Mesenchymal stem cell (in vitro differentiated cells and primary cell): ENCODE data around the gene TBC1D19. TPM values are rescaled to one million over a fixed set of nuclear protein-coding genes. Genes with fewer than 3 reads are reported as not detected.
A peak's percentile ranks its signal among the peaks of the same experiment; 100 is the strongest.
"Not testable (repeated sequence)": the region's sequence is repeated elsewhere in the genome, so short reads cannot be mapped to it uniquely, and the experiment has no call there.

ENCODE experiments used
- DNase-seq: peaks from one replicate; pipeline ENCODE4 v3.0.0-alpha.2; 2013
- H2AFZ ChIP-seq: one replicate; pipeline ENCODE4 v1.6.1; 2013; ENCODE audit warnings: low read depth, mild to moderate bottlenecking, control low read depth, inconsistent platforms, low read length, moderate library complexity
- H2AK5ac ChIP-seq: 2 replicates; pipeline ENCODE4 v1.6.1; 2013; ENCODE audit warnings: low read length, moderate library complexity, mild to moderate bottlenecking, inconsistent platforms; ENCODE audit not compliant: severe bottlenecking
- H2BK120ac ChIP-seq: one replicate; pipeline ENCODE4 v1.6.1; 2013; ENCODE audit warnings: low read depth, mild to moderate bottlenecking, inconsistent platforms, low read length, moderate library complexity
- H2BK12ac ChIP-seq, 2 experiments: one replicate each; pipeline ENCODE4 v1.6.1; 2013; ENCODE audit warnings: inconsistent platforms in 2 of 2, low read length in 2 of 2, mild to moderate bottlenecking in 2 of 2, moderate library complexity in 2 of 2, control low read depth in 1 of 2
- H2BK15ac ChIP-seq: one replicate; pipeline ENCODE4 v1.6.1; 2013; ENCODE audit warnings: mild to moderate bottlenecking, low read depth, inconsistent platforms; ENCODE audit not compliant: poor library complexity, severe bottlenecking
- H2BK5ac ChIP-seq: 2 replicates; pipeline ENCODE4 v1.6.1; 2013; ENCODE audit warnings: low read depth, mild to moderate bottlenecking, low read length, control low read depth, inconsistent platforms; ENCODE audit not compliant: poor library complexity, severe bottlenecking
- H3K14ac ChIP-seq, 2 experiments: one replicate each; pipeline ENCODE4 v1.6.1; 2013; ENCODE audit warnings: inconsistent platforms in 2 of 2, low read length in 2 of 2, control low read depth in 1 of 2, mild to moderate bottlenecking in 1 of 2, moderate library complexity in 1 of 2
- H3K18ac ChIP-seq, 2 experiments: one replicate each; pipeline ENCODE4 v1.6.1; 2013; ENCODE audit warnings: inconsistent platforms in 2 of 2, low read length in 2 of 2, control low read depth in 1 of 2, low read depth in 1 of 2, mild to moderate bottlenecking in 1 of 2
- H3K23ac ChIP-seq, 2 experiments: one replicate each; pipeline ENCODE4 v1.6.1; 2013; ENCODE audit warnings: inconsistent platforms in 2 of 2, low read length in 2 of 2, mild to moderate bottlenecking in 2 of 2, moderate library complexity in 2 of 2, control low read depth in 1 of 2
- H3K27ac ChIP-seq: 2 replicates; pipeline ENCODE4 v1.5.1; 2013; ENCODE audit warnings: mild to moderate bottlenecking, moderate library complexity, low read length, control low read depth, inconsistent platforms; ENCODE audit not compliant: poor library complexity, severe bottlenecking
- H3K27me3 ChIP-seq, 2 experiments: 2 replicates each; pipeline versions ENCODE4 v1.6.1 to v1.7.0; 2013; ENCODE audit warnings: low read length in 2 of 2, mild to moderate bottlenecking in 2 of 2, moderate library complexity in 2 of 2, control low read depth in 1 of 2, inconsistent platforms in 1 of 2; ENCODE audit not compliant: control insufficient read depth in 1 of 2, insufficient read depth in 1 of 2
- H3K36me3 ChIP-seq, 2 experiments: 2 replicates each; pipeline versions ENCODE4 v1.6.1 to v1.7.0; 2013; ENCODE audit warnings: low read length in 2 of 2, control low read depth in 1 of 2, inconsistent platforms in 1 of 2, low read depth in 1 of 2, mild to moderate bottlenecking in 1 of 2; ENCODE audit not compliant: insufficient read depth in 2 of 2, control insufficient read depth in 1 of 2
- H3K4ac ChIP-seq, 2 experiments: one replicate each; pipeline ENCODE4 v1.6.1; 2013; ENCODE audit warnings: inconsistent platforms in 2 of 2, low read length in 2 of 2, mild to moderate bottlenecking in 2 of 2, moderate library complexity in 2 of 2, control low read depth in 1 of 2, low read depth in 1 of 2
- H3K4me1 ChIP-seq: 2 replicates; pipeline ENCODE4 v1.6.1; 2013; ENCODE audit warnings: low read depth, low read length, control low read depth; ENCODE audit not compliant: control insufficient read depth, insufficient read depth
- H3K4me2 ChIP-seq: 2 replicates; pipeline ENCODE4 v1.6.1; 2013; ENCODE audit warnings: low read length, mild to moderate bottlenecking, inconsistent platforms; ENCODE audit not compliant: poor library complexity, severe bottlenecking
- H3K4me3 ChIP-seq, 2 experiments: 2 replicates each; pipeline versions ENCODE4 v1.5.1 to v1.7.0; 2013; ENCODE audit warnings: low read length in 2 of 2, mild to moderate bottlenecking in 2 of 2, control low read depth in 1 of 2, low read depth in 1 of 2; ENCODE audit not compliant: insufficient read depth in 1 of 2
- H3K79me1 ChIP-seq: replicated peaks from 2 replicates; pipeline ENCODE4 v1.6.1; 2013; ENCODE audit warnings: mild to moderate bottlenecking, control low read depth, low read length, inconsistent platforms; ENCODE audit not compliant: poor library complexity, severe bottlenecking
- H3K9ac ChIP-seq: 2 replicates; pipeline ENCODE4 v1.7.0; 2013; ENCODE audit warnings: mild to moderate bottlenecking, low read length, moderate library complexity
- H3K9me3 ChIP-seq: 2 replicates; pipeline ENCODE4 v1.7.0; 2013; ENCODE audit warnings: mild to moderate bottlenecking, low read length; ENCODE audit not compliant: control insufficient read depth
- H4K8ac ChIP-seq: one replicate; pipeline ENCODE4 v1.6.1; 2013; ENCODE audit warnings: inconsistent platforms, mild to moderate bottlenecking, low read length, moderate library complexity
- H4K91ac ChIP-seq: one replicate; pipeline ENCODE4 v1.6.1; 2013; ENCODE audit warnings: mild to moderate bottlenecking, low read length, inconsistent platforms
- WGBS: methylation state at CpG from one replicate; pipeline ENCODE4 v1.1.7; 2013; ENCODE audit warnings: mixed read lengths; 5-methylcytosine and 5-hydroxymethylcytosine counted together
- polyA plus RNA-seq, 2 experiments: library from polyadenylated mRNA; stranded (reverse); fragments of 200-250 nt; gene quantifications; one replicate each; pipeline ENCODE4 v1.2.3, GENCODE V29; 2013

TBC1D19 gene, protein sequence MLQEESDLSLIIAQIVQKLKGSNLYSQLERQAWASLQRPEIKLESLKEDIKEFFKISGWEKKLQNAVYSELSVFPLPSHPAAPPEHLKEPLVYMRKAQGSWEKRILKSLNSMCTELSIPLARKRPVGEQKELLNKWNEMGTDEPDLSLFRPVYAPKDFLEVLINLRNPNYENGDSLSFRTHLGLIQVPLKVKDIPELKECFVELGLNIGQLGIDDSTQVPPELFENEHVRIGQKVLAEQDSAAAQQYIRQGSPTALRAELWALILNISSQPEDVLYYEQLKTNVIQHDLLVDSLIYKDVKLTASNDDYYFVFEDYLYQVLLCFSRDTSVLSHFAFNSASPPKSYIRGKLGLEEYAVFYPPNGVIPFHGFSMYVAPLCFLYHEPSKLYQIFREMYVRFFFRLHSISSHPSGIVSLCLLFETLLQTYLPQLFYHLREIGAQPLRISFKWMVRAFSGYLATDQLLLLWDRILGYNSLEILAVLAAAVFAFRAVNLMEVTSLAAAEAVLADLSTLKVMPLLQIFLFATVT
- 8.3 TPM for polyA plus RNA-seq (2013, experiment 1 of 2)
- polyA plus RNA-seq (2013, experiment 2 of 2): 9.4 TPM

DNA sequence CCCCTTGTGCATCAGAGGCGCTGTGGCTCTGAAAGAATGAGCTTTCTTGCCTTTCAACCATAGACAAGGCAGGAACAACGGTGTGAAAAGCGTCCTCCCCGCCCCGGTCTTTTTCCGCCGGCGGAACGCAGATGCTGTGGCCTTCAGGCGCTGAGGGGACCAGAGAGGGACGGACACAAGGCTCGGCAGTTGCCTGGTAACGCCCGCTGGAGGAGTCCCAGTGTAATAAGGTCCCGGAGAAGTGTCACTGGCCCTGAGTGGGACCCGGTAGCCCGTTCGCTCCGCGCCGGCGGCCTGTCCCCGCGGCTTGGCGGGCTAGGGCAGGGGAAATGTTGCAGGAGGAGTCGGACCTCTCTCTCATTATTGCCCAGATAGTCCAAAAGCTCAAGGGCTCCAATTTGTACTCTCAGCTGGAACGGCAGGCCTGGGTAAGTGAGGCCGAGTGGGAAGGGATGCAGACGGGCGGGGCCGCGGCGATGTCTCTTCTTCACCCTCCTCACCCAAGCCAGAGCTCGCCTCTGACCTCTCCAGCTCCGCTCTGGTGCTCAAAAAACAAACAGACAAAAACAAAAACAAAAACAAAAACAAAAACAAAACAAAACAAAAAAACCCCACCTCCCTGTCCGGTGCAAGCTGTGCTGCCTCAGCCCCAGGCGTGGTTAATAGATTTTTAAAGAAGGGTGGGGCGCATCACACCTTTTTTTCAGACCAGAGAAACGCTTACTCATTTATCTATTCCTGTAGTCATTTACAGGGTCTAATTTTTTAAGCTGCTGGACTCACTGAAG is at the start of gene TBC1D19:
TSS of gene TBC1D19 (plus strand) at position 220 of the 788 bp plus-strand sequence. CDS start at position 330, 110 bp downstream.
- H3K27me3 ChIP-seq: no peaks in the 10 kb centered on the region
- H2BK5ac ChIP-seq: no peak within 1 kb of the TSS
- peak; percentile 88 for DNase-seq
- no peak within 1 kb of the TSS for H3K23ac ChIP-seq
- no peaks in the 10 kb centered on the region for H3K4me1 ChIP-seq
- H3K4me3 ChIP-seq: peak within 1 kb of the TSS; percentile 81 to 82
- H2BK12ac ChIP-seq: no peak within 1 kb of the TSS
- H4K8ac ChIP-seq: peak within 1 kb of the TSS; percentile 93
- 1% methylated on average over 34 of the region's 39 CpGs for WGBS
- peak within 1 kb of the TSS; percentile 86 for H3K27ac ChIP-seq
- H2BK120ac ChIP-seq: peak within 1 kb of the TSS; percentile 37
- H3K36me3 ChIP-seq: no peaks in the 10 kb centered on the region
- peak within 1 kb of the TSS; percentile 3 for H2AK5ac ChIP-seq
- no peaks in the 10 kb centered on the region for H3K79me1 ChIP-seq
- no peaks in the 10 kb centered on the region for H3K9me3 ChIP-seq
- peak within 1 kb of the TSS; percentile 88 for H3K9ac ChIP-seq
- H4K91ac ChIP-seq: peak within 1 kb of the TSS; percentile 61
- peak within 1 kb of the TSS; percentile 13 to 50 for H3K18ac ChIP-seq
- H3K4ac ChIP-seq: peak within 1 kb of the TSS; percentile 51 to 75
- H2BK15ac ChIP-seq: peak within 1 kb of the TSS; percentile 36
- peak within 1 kb of the TSS; percentile 96 for H2AFZ ChIP-seq
- H3K4me2 ChIP-seq: peak within 1 kb of the TSS; percentile 64
- no peak within 1 kb of the TSS for H3K14ac ChIP-seq

DNA sequence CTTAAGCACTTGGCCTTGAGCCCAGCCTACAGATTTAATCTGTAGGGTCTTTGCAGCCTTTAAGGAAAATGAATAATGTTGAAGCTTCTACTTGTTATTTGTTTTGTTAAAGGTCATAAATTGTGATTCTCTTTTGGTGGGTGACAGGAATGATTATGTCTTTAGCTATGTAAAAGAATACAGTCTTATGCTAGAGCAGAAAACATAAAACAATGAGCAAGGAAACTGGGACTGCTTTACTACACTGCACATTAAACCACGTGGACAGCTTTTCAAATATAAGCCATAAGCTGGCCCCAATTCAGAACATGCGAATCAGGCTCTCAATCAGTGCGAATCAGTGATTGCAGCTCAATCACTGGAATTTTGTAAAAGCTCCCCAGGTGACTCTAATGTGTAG is 40.9 kb upstream of the TBC1D19 start:
- H3K4me3 ChIP-seq: no peak overlapping the region
- H3K27ac ChIP-seq: no peak overlapping the region
- H2BK15ac ChIP-seq: no peak overlapping the region
- no peaks in the 10 kb centered on the region for H3K27me3 ChIP-seq
- peaks cover 23% of the 10 kb centered on the region for H3K9me3 ChIP-seq
- H4K91ac ChIP-seq: no peak overlapping the region
- no peaks in the 10 kb centered on the region for H3K36me3 ChIP-seq
- no peak overlapping the region for H2AFZ ChIP-seq
- H3K14ac ChIP-seq: no peak overlapping the region
- H2BK12ac ChIP-seq: no peak overlapping the region
- H2BK5ac ChIP-seq: no peak overlapping the region
- H3K79me1 ChIP-seq: no peaks in the 10 kb centered on the region
- no peak overlapping the region for H2AK5ac ChIP-seq
- H3K9ac ChIP-seq: no peak overlapping the region
- peak; percentile 21 for DNase-seq
- H3K18ac ChIP-seq: no peak overlapping the region
- H3K4me1 ChIP-seq: no peaks in the 10 kb centered on the region
- H4K8ac ChIP-seq: no peak overlapping the region
- H3K23ac ChIP-seq: no peak overlapping the region
- no peak overlapping the region for H3K4me2 ChIP-seq
- no peak overlapping the region for H2BK120ac ChIP-seq
- WGBS: 72% methylated on average over 3 of the region's 3 CpGs
- H3K4ac ChIP-seq: no peak overlapping the region

DNA sequence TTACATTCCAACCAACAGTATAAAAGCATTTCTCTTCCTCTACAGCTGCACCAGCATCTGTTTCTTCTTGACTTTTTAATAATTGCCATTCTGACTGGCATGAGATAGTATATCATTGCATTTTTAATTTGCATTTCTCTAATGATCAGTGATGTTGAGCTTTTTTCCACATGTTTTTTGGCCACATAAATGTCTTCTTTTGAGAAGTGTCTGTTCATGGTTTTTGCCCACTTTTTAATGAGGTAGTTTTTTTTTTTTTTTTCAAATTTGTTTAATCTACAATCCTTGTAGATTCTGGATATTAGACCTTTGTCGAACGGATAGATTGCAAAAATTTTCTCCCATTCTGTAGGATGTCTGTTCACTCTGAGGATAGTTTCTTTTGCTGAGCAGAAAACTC is 39.5 kb upstream of the TBC1D19 start:
- Histone ChIP-seq H3K18ac (no peak overlapping the region), H3K4ac (no peak overlapping the region), H2BK12ac (no peak overlapping the region), H2BK120ac (no peak overlapping the region), H3K27me3 (no peaks in the 10 kb centered on the region), H3K4me1 (no peaks in the 10 kb centered on the region), H3K4me2 (no peak overlapping the region), H3K9ac (no peak overlapping the region), H2BK15ac (no peak overlapping the region), H3K14ac (no peak overlapping the region), H3K23ac (no peak overlapping the region), H3K79me1 (no peaks in the 10 kb centered on the region), H2AK5ac (no peak overlapping the region), H4K91ac (no peak overlapping the region), H3K27ac (no peak overlapping the region), H2BK5ac (no peak overlapping the region), H3K9me3 (peaks cover 23% of the 10 kb centered on the region), H4K8ac (no peak overlapping the region), H2AFZ (no peak overlapping the region), H3K4me3 (no peak overlapping the region), H3K36me3 (no peaks in the 10 kb centered on the region)
- WGBS: 100% methylated on average over 2 of the region's 2 CpGs
- DNase-seq: no peak

DNA sequence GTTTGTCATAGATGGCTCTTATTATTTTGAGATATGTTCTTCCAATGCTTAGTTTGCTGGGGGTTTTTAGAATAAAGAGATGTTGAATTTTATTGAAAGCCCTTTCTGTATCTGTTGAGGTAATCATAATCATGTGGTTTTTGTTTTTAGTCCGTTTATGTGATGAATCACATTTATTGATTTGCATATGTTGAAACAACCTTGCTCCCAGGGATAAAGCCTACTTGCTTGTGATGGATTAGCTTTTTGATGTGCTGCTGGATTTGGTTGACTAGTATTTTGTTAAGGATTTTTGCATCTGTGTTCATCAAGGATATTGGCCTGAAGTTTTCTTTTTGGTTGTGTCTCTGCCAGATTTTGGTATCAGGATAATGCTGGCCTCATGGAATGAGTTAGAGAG is 35.5 kb upstream of the TBC1D19 start:
- H3K9ac ChIP-seq, H3K27ac ChIP-seq, H4K91ac ChIP-seq, H4K8ac ChIP-seq, H2BK5ac ChIP-seq, H3K18ac ChIP-seq, H3K27me3 ChIP-seq, H2BK120ac ChIP-seq, H2BK12ac ChIP-seq, H3K36me3 ChIP-seq, H3K79me1 ChIP-seq, H2AK5ac ChIP-seq, H2BK15ac ChIP-seq, DNase-seq, H2AFZ ChIP-seq, H3K4me1 ChIP-seq, H3K23ac ChIP-seq, H3K14ac ChIP-seq, H3K4me3 ChIP-seq, H3K4me2 ChIP-seq, H3K4ac ChIP-seq: not testable (repeated sequence)
- peaks cover 20% of the 10 kb centered on the region for H3K9me3 ChIP-seq
- WGBS: 67% methylated on average over 1 of the region's 1 CpG
